Lung (tissue), 12 donors: Measurements from ENCODE around the gene DHX38. TPM values are rescaled to one million over a fixed set of nuclear protein-coding genes. Genes with fewer than 3 reads are reported as not detected.
"Not testable (repeated sequence)": the region's sequence is repeated elsewhere in the genome, so short reads cannot be mapped to it uniquely, and the experiment has no call there.

Experiments used
- ATAC-seq: fragments of 200-7000 bp; cut with Tn5 transposase; one replicate; pipeline ENCODE4 v1.9.1; 2020; ENCODE audit warnings: moderate number of reproducible peaks; ENCODE audit not compliant: insufficient read depth, low FRiP score
- DNase-seq, 3 donors: peaks; one replicate each; pipeline ENCODE4 v3.0.0-alpha.2; 2013 to 2017
- H3K27ac ChIP-seq, 2 donors: one replicate each; pipeline ENCODE4 v1.5.1; 2013; ENCODE audit warnings: mild to moderate bottlenecking in 2 of 2, moderate library complexity in 2 of 2, control low read depth in 1 of 2, inconsistent platforms in 1 of 2, low read depth in 1 of 2, low read length in 1 of 2
- H3K27me3 ChIP-seq, 3 donors: one replicate each; pipeline ENCODE4 v1.5.1; 2013; ENCODE audit warnings: low read length in 2 of 3; ENCODE audit not compliant: control insufficient read depth in 3 of 3, insufficient read depth in 3 of 3
- H3K36me3 ChIP-seq, 4 donors: one replicate each; pipeline ENCODE4 v1.5.1; 2013; ENCODE audit warnings: low read length in 4 of 4, mild to moderate bottlenecking in 1 of 4, moderate library complexity in 1 of 4; ENCODE audit not compliant: control insufficient read depth in 4 of 4, insufficient read depth in 4 of 4
- H3K4me1 ChIP-seq, 5 donors: one replicate each; pipeline ENCODE4 v1.5.1; 2013; ENCODE audit warnings: low read length in 5 of 5, mild to moderate bottlenecking in 2 of 5, moderate library complexity in 1 of 5; ENCODE audit not compliant: control insufficient read depth in 5 of 5, insufficient read depth in 5 of 5
- H3K4me3 ChIP-seq: one replicate; pipeline ENCODE4 v1.5.1; 2013; ENCODE audit warnings: mild to moderate bottlenecking, control low read depth, moderate library complexity
- H3K9ac ChIP-seq, 2 donors: one replicate each; pipeline ENCODE4 v1.5.1; 2013; ENCODE audit warnings: low read length in 2 of 2, control low read depth in 1 of 2; ENCODE audit not compliant: insufficient read depth in 1 of 2
- H3K9me3 ChIP-seq, 4 donors: one replicate each; pipeline ENCODE4 v1.5.1; 2013; ENCODE audit warnings: low read length in 3 of 4, mild to moderate bottlenecking in 1 of 4, moderate library complexity in 1 of 4; ENCODE audit not compliant: control insufficient read depth in 4 of 4, insufficient read depth in 3 of 4
- WGBS, 2 donors: extraction: QIAGEN DNeasy Blood & Tissue Kit; methylation state at CpG; one replicate each; pipeline ENCODE4 v1.1.7; 2013; 5-methylcytosine and 5-hydroxymethylcytosine counted together
- polyA plus RNA-seq, 2 donors: library from polyadenylated mRNA; stranded (reverse); fragments of 200-250 nt; gene quantifications; one replicate each; pipeline ENCODE4 v1.2.1, GENCODE V29; 2013
- total RNA-seq, 2 donors: library from RNA; depleted of rRNA in 1 of 2; stranded (reverse); fragments of >200 nt in 1 of 2; gene quantifications; one replicate each; pipeline ENCODE4 v1.2.1, GENCODE V29; 2014 to 2021
- TF ChIP-seq, protein P1 (sequence below): IDR thresholded peaks from 2 replicates; pipeline ENCODE4 v1.5.1; 2012; ENCODE audit warnings: mild to moderate bottlenecking; ENCODE audit errors: control extremely low read depth, extremely low read depth
- donor health status: control.
- donor health status: control.
- donor health status: Bipolar disorder and iron deficiency.
- donor health status: healthy.
- donor health status: DM: yes; HTN: yes; CAD: no.

DHX38 gene
- total and polyA plus RNA-seq, 4 donors: 39.6 to 62.3 (median 45.5) TPM

DNA sequence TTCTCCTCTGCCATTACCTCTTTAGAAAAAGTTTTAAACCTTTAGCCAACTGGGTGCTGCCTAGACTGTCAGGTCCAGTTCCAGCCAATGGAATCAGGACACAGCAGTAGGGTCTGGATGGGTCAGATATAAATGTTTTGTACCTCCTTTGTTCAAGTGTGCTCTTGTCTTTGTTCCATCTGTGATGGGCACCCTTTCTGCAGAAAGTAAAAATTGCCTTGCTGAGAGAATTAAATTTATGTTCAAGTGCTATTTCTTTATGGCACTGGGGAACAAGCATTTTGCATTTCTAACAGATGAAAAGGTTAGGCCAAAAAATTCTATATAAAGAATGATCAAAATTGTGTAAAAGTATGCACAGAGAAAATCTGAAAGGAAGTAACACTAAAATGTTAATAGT, 44.5 kb upstream of the DHX38 start:
- no peaks in the 10 kb centered on the region for H3K36me3 ChIP-seq
- peaks cover 0 to 2% (median 0%) of the 10 kb centered on the region in 3 donors for H3K27me3 ChIP-seq
- peaks cover 0 to 1% (median 0%) of the 10 kb centered on the region in 4 donors for H3K9me3 ChIP-seq
- no peak for ATAC-seq
- H3K27ac ChIP-seq: no peak overlapping the region
- TF ChIP-seq, protein P1, sequence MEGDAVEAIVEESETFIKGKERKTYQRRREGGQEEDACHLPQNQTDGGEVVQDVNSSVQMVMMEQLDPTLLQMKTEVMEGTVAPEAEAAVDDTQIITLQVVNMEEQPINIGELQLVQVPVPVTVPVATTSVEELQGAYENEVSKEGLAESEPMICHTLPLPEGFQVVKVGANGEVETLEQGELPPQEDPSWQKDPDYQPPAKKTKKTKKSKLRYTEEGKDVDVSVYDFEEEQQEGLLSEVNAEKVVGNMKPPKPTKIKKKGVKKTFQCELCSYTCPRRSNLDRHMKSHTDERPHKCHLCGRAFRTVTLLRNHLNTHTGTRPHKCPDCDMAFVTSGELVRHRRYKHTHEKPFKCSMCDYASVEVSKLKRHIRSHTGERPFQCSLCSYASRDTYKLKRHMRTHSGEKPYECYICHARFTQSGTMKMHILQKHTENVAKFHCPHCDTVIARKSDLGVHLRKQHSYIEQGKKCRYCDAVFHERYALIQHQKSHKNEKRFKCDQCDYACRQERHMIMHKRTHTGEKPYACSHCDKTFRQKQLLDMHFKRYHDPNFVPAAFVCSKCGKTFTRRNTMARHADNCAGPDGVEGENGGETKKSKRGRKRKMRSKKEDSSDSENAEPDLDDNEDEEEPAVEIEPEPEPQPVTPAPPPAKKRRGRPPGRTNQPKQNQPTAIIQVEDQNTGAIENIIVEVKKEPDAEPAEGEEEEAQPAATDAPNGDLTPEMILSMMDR: no peak
- peaks cover 0 to 2% (median 0%) of the 10 kb centered on the region in 5 donors for H3K4me1 ChIP-seq
- H3K9ac ChIP-seq: no peak overlapping the region
- no peak for DNase-seq
- H3K4me3 ChIP-seq: no peak overlapping the region

- Histone ChIP-seq H3K36me3 (no peaks in the 10 kb centered on the region), H3K9ac (no peak overlapping the region), H3K27ac (peak overlapping the region in 1 of 2 donors; percentile 13), H3K4me3 (no peak overlapping the region), H3K4me1 (peaks cover 0 to 2% (median 0%) of the 10 kb centered on the region in 5 donors), H3K27me3 (peaks cover 0 to 2% (median 0%) of the 10 kb centered on the region in 3 donors), H3K9me3 (peaks cover 0 to 1% (median 0%) of the 10 kb centered on the region in 4 donors)
- no peak for DNase-seq
- peak; percentile 37 for ATAC-seq
- TF ChIP-seq, protein P1: no peak
- WGBS, 2 donors: 49 to 61% methylated on average over 4 of the region's 4 CpGs
Observed at GRCh38 chr16:72050769-72051464, 42.7 kb upstream of the DHX38 start.

DNA sequence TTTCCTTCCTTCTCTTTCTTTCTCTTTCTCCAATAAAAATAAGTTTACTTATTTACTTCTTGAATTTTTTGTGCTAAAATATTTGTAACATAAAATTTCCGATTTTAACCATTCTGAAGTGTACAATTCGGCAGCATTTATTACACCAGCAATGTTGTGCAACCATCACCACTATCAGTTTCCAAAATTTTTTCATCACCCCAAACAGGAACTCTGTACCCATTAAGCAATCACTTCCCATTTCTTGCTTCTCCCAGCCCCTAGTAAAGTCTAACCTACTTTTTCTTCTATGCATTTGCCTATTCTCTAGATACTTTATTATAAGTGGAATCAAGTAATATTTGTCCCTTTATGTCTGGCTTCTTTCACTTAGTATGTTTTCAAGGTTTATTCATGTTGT, 41.8 kb upstream of the DHX38 start:
- H3K9me3 ChIP-seq: peaks cover 0 to 1% (median 0%) of the 10 kb centered on the region in 4 donors
- peaks cover 0 to 2% (median 0%) of the 10 kb centered on the region in 5 donors for H3K4me1 ChIP-seq
- H3K27me3 ChIP-seq: peaks cover 0 to 2% (median 0%) of the 10 kb centered on the region in 3 donors
- ATAC-seq: no peak
- WGBS, 2 donors: 35 to 40% methylated on average over 2 of the region's 2 CpGs
- H3K9ac ChIP-seq: no peak overlapping the region
- H3K4me3 ChIP-seq: no peak overlapping the region
- no peak for DNase-seq
- H3K36me3 ChIP-seq: no peaks in the 10 kb centered on the region
- TF ChIP-seq, protein P1: no peak
- H3K27ac ChIP-seq: no peak overlapping the region

- H3K27ac ChIP-seq, H3K9ac ChIP-seq, H3K4me3 ChIP-seq, DNase-seq, H3K36me3 ChIP-seq, H3K4me1 ChIP-seq, H3K9me3 ChIP-seq, H3K27me3 ChIP-seq: not testable (repeated sequence)
- ATAC-seq: peak; percentile 21
- 30 to 58% methylated on average over 5 of the region's 5 CpGs for WGBS, 2 donors
Observed at GRCh38 chr16:72054254-72054847, 39.3 kb upstream of the DHX38 start, which contains the start of gene HP. Gene HP (plus strand): TSS chr16:72054505. CDS start chr16:72054653, 148 bp downstream.
